PC-3 (cell line): ENCODE measurements around the gene KIF2B.
"Not testable (repeated sequence)": the region's sequence is repeated elsewhere in the genome, so short reads cannot be mapped to it uniquely, and the experiment has no call there.

Source experiments
- EZH2 ChIP-seq: fragments of 300-600 bp; sonication (generic); IDR thresholded peaks from one replicate; pipeline ENCODE4 v1.6.1; 2017; ENCODE audit warnings: antibody characterized with exemption, mild to moderate bottlenecking, low read length; ENCODE audit not compliant: unreplicated experiment
- EZH2phosphoT487 ChIP-seq: fragments of 300-600 bp; sonication (generic); IDR thresholded peaks from 2 replicates; pipeline ENCODE4 v1.6.1; 2018; ENCODE audit warnings: mild to moderate bottlenecking, antibody characterized with exemption, low read length, borderline replicate concordance
- TF ChIP-seq, protein P1 (sequence below): fragments of 300-600 bp; sonication (generic); conservative IDR thresholded peaks from 2 replicates; pipeline ENCODE4 v1.5.1; 2017; ENCODE audit warnings: antibody characterized with exemption, low read depth, mild to moderate bottlenecking, low read length

GRCh38 chr17:53871128-53871527, 48.4 kb downstream of the KIF2B start:
- TF ChIP-seq, protein P1, sequence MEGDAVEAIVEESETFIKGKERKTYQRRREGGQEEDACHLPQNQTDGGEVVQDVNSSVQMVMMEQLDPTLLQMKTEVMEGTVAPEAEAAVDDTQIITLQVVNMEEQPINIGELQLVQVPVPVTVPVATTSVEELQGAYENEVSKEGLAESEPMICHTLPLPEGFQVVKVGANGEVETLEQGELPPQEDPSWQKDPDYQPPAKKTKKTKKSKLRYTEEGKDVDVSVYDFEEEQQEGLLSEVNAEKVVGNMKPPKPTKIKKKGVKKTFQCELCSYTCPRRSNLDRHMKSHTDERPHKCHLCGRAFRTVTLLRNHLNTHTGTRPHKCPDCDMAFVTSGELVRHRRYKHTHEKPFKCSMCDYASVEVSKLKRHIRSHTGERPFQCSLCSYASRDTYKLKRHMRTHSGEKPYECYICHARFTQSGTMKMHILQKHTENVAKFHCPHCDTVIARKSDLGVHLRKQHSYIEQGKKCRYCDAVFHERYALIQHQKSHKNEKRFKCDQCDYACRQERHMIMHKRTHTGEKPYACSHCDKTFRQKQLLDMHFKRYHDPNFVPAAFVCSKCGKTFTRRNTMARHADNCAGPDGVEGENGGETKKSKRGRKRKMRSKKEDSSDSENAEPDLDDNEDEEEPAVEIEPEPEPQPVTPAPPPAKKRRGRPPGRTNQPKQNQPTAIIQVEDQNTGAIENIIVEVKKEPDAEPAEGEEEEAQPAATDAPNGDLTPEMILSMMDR = not testable (repeated sequence)
- not testable (repeated sequence) for TF ChIP-seq EZH2, EZH2phosphoT487
